GM21367 (cell line): ENCODE data around the gene BANF1.

Experiments
- ATAC-seq: cut with Tn5 transposase; IDR thresholded peaks from one replicate; pipeline ENCODE4 v1.9.1; 2021; ENCODE audit not compliant: unreplicated experiment

Gene BANF1

GRCh38 chr11:66001942-66002647, at the start of gene BANF1, which contains the start of gene EIF1AD:
TSS of gene BANF1 (plus strand) at chr11:66002503. CDS start at chr11:66003251, 748 bp downstream.
TSS of gene EIF1AD (minus strand) at chr11:66002157. CDS start at chr11:66000389, 1,768 bp downstream.
- peak; percentile 60 for ATAC-seq

DNA sequence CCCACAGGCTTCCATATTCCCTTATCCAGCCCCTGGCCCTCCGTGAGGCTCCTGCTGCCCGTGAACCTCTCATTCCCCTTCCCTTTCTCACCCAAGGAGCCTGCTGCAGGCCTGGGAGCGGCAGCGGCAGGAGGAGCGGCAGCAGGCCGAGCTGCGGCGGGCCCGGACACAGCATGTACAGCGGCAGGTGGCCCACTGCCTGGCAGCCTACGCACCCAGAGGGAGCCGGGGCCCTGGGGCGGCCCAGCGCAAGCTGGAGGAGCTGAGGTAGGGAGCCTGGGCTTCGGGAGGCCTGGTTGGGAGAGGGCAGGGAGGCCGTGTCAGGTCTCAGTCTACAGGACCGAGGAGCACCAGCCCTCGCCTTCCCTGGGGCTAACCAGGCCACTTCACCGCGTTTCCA, 48.8 kb upstream of the BANF1 start:
- ATAC-seq: no peak

- ATAC-seq: no peak
Observed at GRCh38 chr11:65954771-65955170, 47.5 kb upstream of the BANF1 start.

DNA sequence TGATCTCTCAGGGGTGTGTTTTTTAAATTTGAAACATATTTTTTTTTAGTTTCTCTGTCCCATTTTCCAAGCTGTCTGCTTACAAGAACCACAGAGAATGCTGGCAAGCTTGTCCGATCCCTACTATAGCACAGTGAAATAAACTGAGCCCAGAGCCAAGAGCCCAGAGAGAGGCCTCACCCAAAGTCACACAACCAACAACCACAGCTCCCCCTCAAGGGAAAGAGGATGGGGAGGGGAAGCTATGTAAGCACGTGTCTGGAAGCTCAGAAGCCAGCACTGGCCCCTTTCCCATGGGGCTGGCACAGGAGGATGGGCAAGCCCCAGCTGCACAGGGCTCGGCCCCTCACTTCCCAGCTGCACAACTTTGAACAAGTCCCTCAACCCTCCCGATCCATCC, 44.0 kb upstream of the BANF1 start:
- ATAC-seq: no peak

- ATAC-seq: no peak
Observed at GRCh38 chr11:65958774-65959420, 43.4 kb upstream of the BANF1 start.

- ATAC-seq: no peak
Observed at GRCh38 chr11:65960824-65961266, 41.5 kb upstream of the BANF1 start.

GRCh38 chr11:65961267-65962140, 40.8 kb upstream of the BANF1 start, which contains the start of gene SART1:
TSS of gene SART1 (plus strand) at chr11:65961734. CDS start at chr11:65961781, 47 bp downstream.
- peak; percentile 64 for ATAC-seq

GRCh38 chr11:65962141-65962564, 40.1 kb upstream of the BANF1 start:
- no peak for ATAC-seq

- no peak for ATAC-seq
Observed at GRCh38 chr11:65964906-65965305, 37.4 kb upstream of the BANF1 start.

DNA sequence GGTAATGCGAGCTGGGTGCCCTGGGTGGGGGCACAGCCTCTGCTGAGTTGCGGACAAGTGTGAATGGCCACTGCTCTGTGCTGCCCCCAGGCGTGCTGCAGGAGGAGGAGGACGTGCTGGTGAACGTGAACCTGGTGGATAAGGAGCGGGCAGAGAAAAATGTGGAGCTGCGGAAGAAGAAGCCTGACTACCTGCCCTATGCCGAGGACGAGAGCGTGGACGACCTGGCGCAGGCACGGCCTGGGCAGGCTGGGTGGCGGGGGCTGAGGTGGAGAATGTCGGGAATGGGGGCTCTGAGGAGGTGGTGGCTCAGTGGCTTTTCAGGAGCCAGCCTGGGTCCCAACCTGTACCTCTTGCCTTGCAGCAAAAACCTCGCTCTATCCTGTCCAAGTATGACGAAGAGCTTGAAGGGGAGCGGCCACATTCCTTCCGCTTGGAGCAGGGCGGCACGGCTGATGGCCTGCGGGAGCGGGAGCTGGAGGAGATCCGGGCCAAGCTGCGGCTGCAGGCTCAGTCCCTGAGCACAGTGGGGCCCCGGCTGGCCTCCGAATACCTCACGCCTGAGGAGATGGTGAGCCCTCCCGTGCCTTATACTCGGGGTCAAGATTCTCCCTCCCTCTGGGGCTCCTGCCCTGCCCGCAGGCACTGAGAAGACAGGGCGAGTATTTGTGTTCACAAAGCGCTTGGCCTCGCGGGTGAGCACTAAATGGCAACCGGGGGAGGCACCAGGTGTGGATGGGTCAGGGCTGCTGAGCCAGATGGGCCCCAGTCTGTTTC, 36.1 kb upstream of the BANF1 start:
- no peak for ATAC-seq

- no peak for ATAC-seq
Observed at GRCh38 chr11:65967329-65967934, 34.9 kb upstream of the BANF1 start.

GRCh38 chr11:65968600-65969482, 33.5 kb upstream of the BANF1 start:
- ATAC-seq: no peak

- no peak for ATAC-seq
Observed at GRCh38 chr11:65972116-65972515, 30.2 kb upstream of the BANF1 start.

DNA sequence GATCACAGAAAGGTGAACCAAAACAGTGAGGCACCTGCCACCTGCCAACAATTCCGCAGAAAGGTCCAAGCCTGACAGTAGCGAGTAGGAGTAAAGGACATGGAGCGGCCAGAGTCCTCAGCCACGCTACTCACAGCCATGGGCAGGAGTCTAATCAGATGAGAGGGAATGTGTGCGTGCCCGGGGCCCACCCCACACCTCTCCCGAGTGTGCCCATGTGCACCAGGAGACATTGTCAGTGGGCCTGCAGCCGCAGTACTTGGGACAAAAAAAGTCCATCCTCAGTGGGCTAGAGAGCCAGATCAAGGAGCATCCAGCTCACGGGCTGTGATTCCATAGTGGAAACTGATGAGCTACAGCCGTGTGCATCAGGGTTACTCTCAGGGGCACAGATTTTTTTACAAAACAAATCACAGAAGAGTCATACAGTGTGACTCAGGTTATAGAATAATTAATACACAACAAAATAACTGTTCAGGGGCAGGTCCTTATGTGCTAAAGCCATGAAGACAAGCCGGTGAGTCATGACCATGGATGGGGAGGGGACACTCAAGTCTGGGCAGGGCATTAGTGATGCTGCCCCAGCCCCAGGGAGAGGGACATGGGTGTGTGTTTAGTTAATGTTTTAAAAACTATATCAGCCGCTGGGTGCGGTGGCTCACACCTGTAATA, 28.7 kb upstream of the BANF1 start:
- no peak for ATAC-seq

- ATAC-seq: no peak
Observed at GRCh38 chr11:65975771-65976170, 26.5 kb upstream of the BANF1 start.

DNA sequence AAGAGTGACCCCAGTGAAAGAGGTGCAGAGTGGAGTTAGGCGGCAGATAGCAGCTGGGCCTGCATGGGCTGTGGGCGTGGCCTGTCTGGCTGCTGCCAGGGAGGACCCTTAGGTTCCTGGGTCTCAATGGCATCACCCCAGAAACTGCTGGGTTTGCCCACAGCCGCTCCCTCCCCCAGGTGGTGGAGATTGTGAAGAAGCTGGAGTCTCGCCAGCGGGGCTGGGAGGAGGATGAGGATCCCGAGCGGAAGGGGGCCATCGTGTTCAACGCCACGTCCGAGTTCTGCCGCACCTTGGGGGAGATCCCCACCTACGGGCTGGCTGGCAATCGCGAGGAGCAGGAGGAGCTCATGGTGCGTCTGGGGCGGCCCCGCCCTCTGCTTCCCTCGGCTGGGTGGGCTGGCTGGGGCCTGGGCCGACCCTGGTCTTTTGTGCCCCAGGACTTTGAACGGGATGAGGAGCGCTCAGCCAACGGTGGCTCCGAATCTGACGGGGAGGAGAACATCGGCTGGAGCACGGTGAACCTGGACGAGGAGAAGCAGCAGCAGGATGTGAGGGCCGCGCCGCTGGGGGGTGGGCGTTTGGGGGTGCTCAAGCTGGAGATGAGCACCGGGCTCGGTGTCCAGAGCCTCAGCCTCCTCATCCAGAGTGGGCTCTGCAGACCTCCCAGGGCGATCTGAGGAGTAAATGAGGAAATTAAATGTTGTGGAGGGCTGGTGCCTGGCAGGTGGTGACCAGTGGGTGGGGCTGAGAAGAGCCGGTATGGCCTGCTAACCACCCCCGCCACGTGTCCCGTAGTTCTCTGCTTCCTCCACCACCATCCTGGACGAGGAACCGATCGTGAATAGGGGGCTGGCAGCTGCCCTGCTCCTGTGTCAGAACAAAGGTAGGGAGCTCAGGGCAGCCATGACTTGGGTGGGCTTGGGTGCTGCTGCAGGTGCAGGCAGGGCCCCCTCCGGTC, 25.8 kb upstream of the BANF1 start:
- no peak for ATAC-seq

- ATAC-seq: no peak
Observed at GRCh38 chr11:65977621-65978390, 24.5 kb upstream of the BANF1 start.
